ENCODE data around the gene SLC9C1.

SLC9C1 gene

GRCh38 chr3:112293368-112294321 lies at the start of gene SLC9C1:
Gene SLC9C1, minus strand, starts transcription at chr3:112294216. Its CDS starts 7,425 bp downstream, at chr3:112286791.
- no peak for DNase-seq

- DNase-seq = no peak
Observed at GRCh38 chr3:112341386-112341785, 47.4 kb upstream of the SLC9C1 start.

GRCh38 chr3:112339609-112340008 lies 45.6 kb upstream of the SLC9C1 start:
- DNase-seq = no peak

GRCh38 chr3:112339134-112339533 lies 45.1 kb upstream of the SLC9C1 start:
- no peak for DNase-seq

- no peak for DNase-seq
Observed at GRCh38 chr3:112338727-112339056, 44.7 kb upstream of the SLC9C1 start.

GRCh38 chr3:112338021-112338726 lies 44.2 kb upstream of the SLC9C1 start:
- DNase-seq = no peak

- no peak for DNase-seq
Observed at GRCh38 chr3:112335434-112335781, 41.4 kb upstream of the SLC9C1 start.

- no peak for DNase-seq
Observed at GRCh38 chr3:112334691-112335433, 40.8 kb upstream of the SLC9C1 start.

GRCh38 chr3:112333381-112334317 lies 39.6 kb upstream of the SLC9C1 start:
- no peak for DNase-seq

GRCh38 chr3:112333002-112333380 lies 39.0 kb upstream of the SLC9C1 start, which contains the start of gene CD200:
Gene CD200, plus strand, starts transcription at chr3:112333156. Its CDS starts 57 bp downstream, at chr3:112333213.
- no peak for DNase-seq

- no peak for DNase-seq
Observed at GRCh38 chr3:112331851-112332250, 37.8 kb upstream of the SLC9C1 start.

- no peak for DNase-seq
Observed at GRCh38 chr3:112327371-112327951, 33.4 kb upstream of the SLC9C1 start.

GRCh38 chr3:112321867-112322652 lies 28.0 kb upstream of the SLC9C1 start:
- DNase-seq = no peak

GRCh38 chr3:112320691-112321090 lies 26.7 kb upstream of the SLC9C1 start:
- no peak for DNase-seq

GRCh38 chr3:112319516-112320276 lies 25.7 kb upstream of the SLC9C1 start:
- no peak for DNase-seq

- no peak for DNase-seq
Observed at GRCh38 chr3:112315791-112316190, 21.8 kb upstream of the SLC9C1 start.

- DNase-seq = no peak
Observed at GRCh38 chr3:112314649-112315048, 20.6 kb upstream of the SLC9C1 start.

- no peak for DNase-seq
Observed at GRCh38 chr3:112308151-112308911, 14.3 kb upstream of the SLC9C1 start.

- DNase-seq = no peak
Observed at GRCh38 chr3:112307557-112307956, 13.5 kb upstream of the SLC9C1 start.

All from 8988T (cell line).